GM12875 (cell line): ENCODE results near the gene SUGCT.

ENCODE experiments used
- H3K4me3 ChIP-seq: one replicate; pipeline ENCODE4 v1.5.1; 2011; ENCODE audit warnings: low read depth, low read length, control low read depth
- CTCF ChIP-seq: IDR thresholded peaks from 2 replicates; pipeline ENCODE4 v1.5.1; 2011; ENCODE audit warnings: low read depth, mild to moderate bottlenecking, control low read depth, inconsistent platforms, low read length, moderate library complexity, borderline replicate concordance; ENCODE audit not compliant: insufficient read depth

SUGCT gene

GRCh38 chr7:40560672-40561071 is 425.9 kb downstream of the SUGCT start:
- TF ChIP-seq CTCF: no peak
- H3K4me3 ChIP-seq: no peak overlapping the region

GRCh38 chr7:40566879-40567278 is 432.1 kb downstream of the SUGCT start:
- no peak overlapping the region for H3K4me3 ChIP-seq
- no peak for TF ChIP-seq CTCF

- TF ChIP-seq CTCF: no peak
- no peak overlapping the region for H3K4me3 ChIP-seq
Measured at GRCh38 chr7:40569326-40569725, 434.5 kb downstream of the SUGCT start.

GRCh38 chr7:40570223-40570622 is 435.4 kb downstream of the SUGCT start:
- TF ChIP-seq CTCF: no peak
- H3K4me3 ChIP-seq: no peak overlapping the region

- no peak for TF ChIP-seq CTCF
- H3K4me3 ChIP-seq: no peak overlapping the region
Measured at GRCh38 chr7:40571796-40572195, 437.0 kb downstream of the SUGCT start.

GRCh38 chr7:40572810-40573465 is 438.1 kb downstream of the SUGCT start:
- no peak for TF ChIP-seq CTCF

GRCh38 chr7:40579401-40579800 is 444.6 kb downstream of the SUGCT start:
- TF ChIP-seq CTCF: no peak
- no peak overlapping the region for H3K4me3 ChIP-seq

More at GRCh38 chr7:40572810-40573465, 438.1 kb downstream of the SUGCT start:
- H3K4me3 ChIP-seq: no peak overlapping the region
